Measurements from ENCODE around the gene F7. TPM values are rescaled to one million over a fixed set of nuclear protein-coding genes. Genes with fewer than 3 reads are reported as not detected.

The F7 gene
- total and polyA plus RNA-seq, 2 donors (not counting 3 experiments of a cell fraction or from before 2014, with no cell fraction given), result not detected

DNA sequence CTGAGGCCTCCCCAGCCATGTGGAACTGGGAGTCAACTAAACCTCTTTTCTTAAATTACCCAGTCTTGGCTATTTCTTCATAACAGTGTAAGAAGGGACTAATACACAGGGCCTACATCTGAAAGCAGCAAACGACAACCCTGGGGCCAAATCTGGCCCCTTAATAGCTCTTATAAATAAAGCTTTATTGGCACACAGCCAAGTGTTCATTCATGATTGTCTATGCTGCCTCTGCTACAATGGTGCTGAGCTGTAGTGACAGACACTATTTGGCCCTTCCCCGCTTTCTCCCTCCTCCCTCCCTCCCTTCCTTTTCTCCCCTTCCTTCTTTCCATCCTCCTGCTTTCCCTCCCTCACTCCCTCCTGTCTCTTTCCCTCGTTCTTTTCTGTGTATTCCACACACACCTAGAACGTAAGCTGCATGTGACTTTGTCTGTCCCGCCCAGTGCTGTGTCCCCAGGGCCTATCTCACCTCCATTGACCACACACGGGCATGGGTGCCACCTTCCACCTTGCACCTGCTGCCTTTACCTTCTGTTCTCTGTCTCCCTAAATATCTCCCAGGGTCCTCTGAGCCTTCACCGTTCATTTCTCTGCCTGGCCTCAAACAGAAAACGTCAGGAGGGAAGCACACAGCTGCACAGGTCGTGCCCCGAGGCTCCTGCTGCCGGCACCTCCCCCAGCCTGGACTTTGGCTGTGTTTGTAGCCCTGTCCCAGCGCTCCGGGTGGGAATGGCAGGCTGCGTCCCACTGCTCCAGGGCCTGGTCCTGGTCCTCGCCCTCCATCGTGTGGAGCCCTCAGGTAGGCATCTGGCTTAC, 52.5 kb downstream of the F7 start, which contains the start of gene PROZ:
PROZ (plus strand) TSS at position 720 of the 819 bp plus-strand sequence; CDS start at position 733, 13 bp downstream.
- H3K4me2 ChIP-seq (ENCODE audit: insufficient read depth, low read length), result no peak within 1 kb of the TSS
- no peaks in the 10 kb centered on the region for H3K9me1 ChIP-seq (replicated peaks; ENCODE audit: control insufficient read depth, extremely low read depth, insufficient read depth, low read length)
- no peak within 1 kb of the TSS for H2AFZ ChIP-seq (ENCODE audit: low read depth, low read length)
- H3K9me3 ChIP-seq (replicated peaks; ENCODE audit: control insufficient read depth, insufficient read depth, low read length), result no peaks in the 10 kb centered on the region
- no peak within 1 kb of the TSS for H3K27ac ChIP-seq (ENCODE audit: insufficient read depth, low read depth, low read length)
- BruUV-seq (replicated peaks), result no TSS peak
- H3K4me3 ChIP-seq (replicated peaks in 1 of 3; ENCODE audit: insufficient read depth in 1 of 3, low read depth in 1 of 3, low read length in 3 of 3), result no peak within 1 kb of the TSS
- dilution Hi-C loops (cut with MboI; ENCODE audit: extremely low pct_ligation_motif_present, low sequenced_read_pairs) (no loop called here), intact Hi-C loops (cut with micrococcal nuclease) (no loop called here)
- no peak for DNase-seq (ENCODE audit: low read depth, low spot score)
- peaks cover 0 to 2% of the 10 kb centered on the region in 2 experiments for H3K27me3 ChIP-seq (ENCODE audit: control insufficient read depth in 2 of 2, insufficient read depth in 2 of 2, low read length in 2 of 2)
- H4K20me1 ChIP-seq (replicated peaks; ENCODE audit: control insufficient read depth, extremely low read depth, insufficient read depth, low read length), result no peaks in the 10 kb centered on the region
- H3K4me1 ChIP-seq (ENCODE audit: control insufficient read depth, extremely low read depth, insufficient read depth, low read length), result peaks cover 6% of the 10 kb centered on the region
- H3K9ac ChIP-seq (replicated peaks; ENCODE audit: extremely low read depth, insufficient read depth, low read length), result no peak within 1 kb of the TSS
- no peaks in the 10 kb centered on the region for H3K36me3 ChIP-seq (ENCODE audit: control insufficient read depth in 2 of 2, extremely low read depth in 1 of 2, insufficient read depth in 2 of 2, low read length in 2 of 2)
- ChIA-PET CTCF (no interaction called here), POLR2A (no interaction called here)
- H3K79me2 ChIP-seq (ENCODE audit: control insufficient read depth, insufficient read depth, low read length), result no peaks in the 10 kb centered on the region
- TF ChIP-seq POLR2A (IDR thresholded peaks at IDR 0.05; ENCODE audit: low read depth, low read length), result no peak
- TF ChIP-seq EZH2 (IDR thresholded peaks at IDR 0.05; ENCODE audit: borderline replicate concordance, low read depth, low read length, severe bottlenecking), result no peak
- TF ChIP-seq, protein P1, sequence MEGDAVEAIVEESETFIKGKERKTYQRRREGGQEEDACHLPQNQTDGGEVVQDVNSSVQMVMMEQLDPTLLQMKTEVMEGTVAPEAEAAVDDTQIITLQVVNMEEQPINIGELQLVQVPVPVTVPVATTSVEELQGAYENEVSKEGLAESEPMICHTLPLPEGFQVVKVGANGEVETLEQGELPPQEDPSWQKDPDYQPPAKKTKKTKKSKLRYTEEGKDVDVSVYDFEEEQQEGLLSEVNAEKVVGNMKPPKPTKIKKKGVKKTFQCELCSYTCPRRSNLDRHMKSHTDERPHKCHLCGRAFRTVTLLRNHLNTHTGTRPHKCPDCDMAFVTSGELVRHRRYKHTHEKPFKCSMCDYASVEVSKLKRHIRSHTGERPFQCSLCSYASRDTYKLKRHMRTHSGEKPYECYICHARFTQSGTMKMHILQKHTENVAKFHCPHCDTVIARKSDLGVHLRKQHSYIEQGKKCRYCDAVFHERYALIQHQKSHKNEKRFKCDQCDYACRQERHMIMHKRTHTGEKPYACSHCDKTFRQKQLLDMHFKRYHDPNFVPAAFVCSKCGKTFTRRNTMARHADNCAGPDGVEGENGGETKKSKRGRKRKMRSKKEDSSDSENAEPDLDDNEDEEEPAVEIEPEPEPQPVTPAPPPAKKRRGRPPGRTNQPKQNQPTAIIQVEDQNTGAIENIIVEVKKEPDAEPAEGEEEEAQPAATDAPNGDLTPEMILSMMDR (IDR thresholded peaks at IDR 0.05; ENCODE audit: extremely low read depth in 1 of 2, insufficient read depth in 1 of 2, low read depth in 1 of 2, low read length in 2 of 2), result no peak
- TF ChIP-seq GATA2 (IDR thresholded peaks at IDR 0.05; ENCODE audit: insufficient read depth, insufficient read length, low read depth, low read length), result no peak
- TF ChIP-seq JUN (IDR thresholded peaks at IDR 0.05; ENCODE audit: borderline replicate concordance, insufficient read depth, insufficient read length, low read depth), result no peak
- TF ChIP-seq POLR2AphosphoS5 (IDR thresholded peaks at IDR 0.05; ENCODE audit: insufficient read depth, low read depth, low read length), result no peak
- TF ChIP-seq FOS (IDR thresholded peaks at IDR 0.05; ENCODE audit: borderline replicate concordance, insufficient read depth, low read length), result no peak
- TF ChIP-seq MYC (IDR thresholded peaks at IDR 0.05; ENCODE audit: low read depth, low read length), result no peak
- TF ChIP-seq MAX (IDR thresholded peaks at IDR 0.05; ENCODE audit: insufficient read depth, insufficient read length), result no peak
- FAIRE-seq, result no peak
